Forelimb muscle (tissue), 1 donor: ENCODE results near the gene BTN3A1. TPM values are rescaled to one million over a fixed set of nuclear protein-coding genes. Genes with fewer than 3 reads are reported as not detected.

Experiments used
- DNase-seq: peaks from one replicate; pipeline ENCODE4 v3.0.0-alpha.2; 2013; ENCODE audit warnings: low read depth
- polyA plus RNA-seq: library from polyadenylated mRNA; unstranded; fragments of 120-200 nt; gene quantifications from one replicate; pipeline ENCODE4 v1.2.1, GENCODE V29; 2013; ENCODE audit not compliant: insufficient read length

The BTN3A1 gene
- polyA plus RNA-seq, 1 donor = 20.7 TPM

- no peak for DNase-seq
These were observed 22.8 kb upstream of the BTN3A1 start for GRCh38 chr6:26379292-26379691.

- no peak for DNase-seq
These were observed 22.3 kb upstream of the BTN3A1 start for GRCh38 chr6:26379740-26380139.

GRCh38 chr6:26380256-26380655, 21.8 kb upstream of the BTN3A1 start:
- no peak for DNase-seq

- no peak for DNase-seq
These were observed 20.0 kb upstream of the BTN3A1 start for GRCh38 chr6:26382121-26382520.

GRCh38 chr6:26383624-26384417, 18.3 kb upstream of the BTN3A1 start:
- no peak for DNase-seq

GRCh38 chr6:26385734-26386125, 16.3 kb upstream of the BTN3A1 start:
- no peak for DNase-seq

- no peak for DNase-seq
These were observed 14.5 kb upstream of the BTN3A1 start for GRCh38 chr6:26387565-26387964.

- no peak for DNase-seq
These were observed 14.1 kb upstream of the BTN3A1 start for GRCh38 chr6:26388014-26388413.

- DNase-seq = no peak
These were observed 13.6 kb upstream of the BTN3A1 start for GRCh38 chr6:26388441-26388840.

- DNase-seq = no peak
These were observed 12.7 kb upstream of the BTN3A1 start for GRCh38 chr6:26389349-26389894.

GRCh38 chr6:26390531-26390930, 11.5 kb upstream of the BTN3A1 start:
- no peak for DNase-seq

GRCh38 chr6:26392932-26393636, 9.0 kb upstream of the BTN3A1 start:
- no peak for DNase-seq

GRCh38 chr6:26394289-26394688, 7.8 kb upstream of the BTN3A1 start:
- DNase-seq = no peak

GRCh38 chr6:26398555-26398954, 3.5 kb upstream of the BTN3A1 start:
- DNase-seq = no peak

- DNase-seq = no peak
These were observed 1.4 kb upstream of the BTN3A1 start for GRCh38 chr6:26400626-26401025.

GRCh38 chr6:26401389-26401986, 587 bp upstream of the BTN3A1 start:
- DNase-seq = no peak

- DNase-seq = no peak
These were observed 1.8 kb downstream of the BTN3A1 start for GRCh38 chr6:26403893-26404292.

- no peak for DNase-seq
These were observed 2.5 kb downstream of the BTN3A1 start for GRCh38 chr6:26404546-26404945.

- no peak for DNase-seq
These were observed 7.0 kb downstream of the BTN3A1 start for GRCh38 chr6:26408828-26409730.

GRCh38 chr6:26411751-26412150, 9.7 kb downstream of the BTN3A1 start:
- DNase-seq = no peak

- DNase-seq = no peak
These were observed 10.2 kb downstream of the BTN3A1 start for GRCh38 chr6:26412228-26412627.

- DNase-seq = no peak
These were observed 10.9 kb downstream of the BTN3A1 start for GRCh38 chr6:26412954-26413353.
